ENCODE measurements around the gene MAP2. TPM values are rescaled to one million over a fixed set of nuclear protein-coding genes. Genes with fewer than 3 reads are reported as not detected.

The MAP2 gene
- total RNA-seq, 1 donor from 2014 or later = 7.2 TPM

DNA sequence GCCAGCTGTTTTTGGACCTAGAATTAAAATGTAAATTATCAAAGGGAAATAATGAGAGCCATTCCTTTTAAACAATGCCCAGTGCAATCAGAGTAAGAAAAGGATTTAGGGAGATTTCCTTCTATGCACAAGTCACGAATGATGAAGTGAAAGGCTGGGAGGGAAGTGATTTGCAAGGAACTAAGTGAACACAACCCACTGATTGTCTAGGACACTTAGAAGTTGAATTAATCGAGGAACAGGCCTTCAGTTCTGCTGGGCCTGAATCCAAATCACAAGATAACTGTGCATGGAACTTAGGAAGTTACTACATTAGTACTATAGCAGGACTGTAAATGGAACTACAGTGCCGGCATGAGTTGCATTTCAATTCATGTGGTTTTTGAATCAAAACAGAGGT, 17.7 kb downstream of the MAP2 start:
- Mint-ChIP-seq H3K27me3 (ENCODE audit: unreplicated experiment) (no peaks in the 10 kb centered on the region), H3K4me3 (ENCODE audit: unreplicated experiment) (no peak overlapping the region), H3K36me3 (ENCODE audit: unreplicated experiment) (no peaks in the 10 kb centered on the region), H3K4me1 (ENCODE audit: unreplicated experiment) (no peaks in the 10 kb centered on the region), H3K9me3 (ENCODE audit: unreplicated experiment) (no peaks in the 10 kb centered on the region), H3K27ac (ENCODE audit: unreplicated experiment) (no peak overlapping the region)
- no peak for DNase-seq (ENCODE audit: extremely low spot score, unreplicated experiment)
- TF ChIP-seq, protein P1, sequence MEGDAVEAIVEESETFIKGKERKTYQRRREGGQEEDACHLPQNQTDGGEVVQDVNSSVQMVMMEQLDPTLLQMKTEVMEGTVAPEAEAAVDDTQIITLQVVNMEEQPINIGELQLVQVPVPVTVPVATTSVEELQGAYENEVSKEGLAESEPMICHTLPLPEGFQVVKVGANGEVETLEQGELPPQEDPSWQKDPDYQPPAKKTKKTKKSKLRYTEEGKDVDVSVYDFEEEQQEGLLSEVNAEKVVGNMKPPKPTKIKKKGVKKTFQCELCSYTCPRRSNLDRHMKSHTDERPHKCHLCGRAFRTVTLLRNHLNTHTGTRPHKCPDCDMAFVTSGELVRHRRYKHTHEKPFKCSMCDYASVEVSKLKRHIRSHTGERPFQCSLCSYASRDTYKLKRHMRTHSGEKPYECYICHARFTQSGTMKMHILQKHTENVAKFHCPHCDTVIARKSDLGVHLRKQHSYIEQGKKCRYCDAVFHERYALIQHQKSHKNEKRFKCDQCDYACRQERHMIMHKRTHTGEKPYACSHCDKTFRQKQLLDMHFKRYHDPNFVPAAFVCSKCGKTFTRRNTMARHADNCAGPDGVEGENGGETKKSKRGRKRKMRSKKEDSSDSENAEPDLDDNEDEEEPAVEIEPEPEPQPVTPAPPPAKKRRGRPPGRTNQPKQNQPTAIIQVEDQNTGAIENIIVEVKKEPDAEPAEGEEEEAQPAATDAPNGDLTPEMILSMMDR (IDR thresholded peaks at IDR 0.05) = no peak

GRCh38 chr2:209442939-209443338, 19.1 kb downstream of the MAP2 start:
- DNase-seq (ENCODE audit: extremely low spot score, unreplicated experiment) = no peak
- H3K36me3 Mint-ChIP-seq (ENCODE audit: unreplicated experiment) = no peaks in the 10 kb centered on the region
- no peaks in the 10 kb centered on the region for H3K9me3 Mint-ChIP-seq (ENCODE audit: unreplicated experiment)
- H3K27me3 Mint-ChIP-seq (ENCODE audit: unreplicated experiment) = no peaks in the 10 kb centered on the region
- H3K4me3 Mint-ChIP-seq (ENCODE audit: unreplicated experiment) = no peak overlapping the region
- H3K4me1 Mint-ChIP-seq (ENCODE audit: unreplicated experiment) = no peaks in the 10 kb centered on the region
- TF ChIP-seq, protein P1 (IDR thresholded peaks at IDR 0.05) = no peak
- no peak overlapping the region for H3K27ac Mint-ChIP-seq (ENCODE audit: unreplicated experiment)

DNA sequence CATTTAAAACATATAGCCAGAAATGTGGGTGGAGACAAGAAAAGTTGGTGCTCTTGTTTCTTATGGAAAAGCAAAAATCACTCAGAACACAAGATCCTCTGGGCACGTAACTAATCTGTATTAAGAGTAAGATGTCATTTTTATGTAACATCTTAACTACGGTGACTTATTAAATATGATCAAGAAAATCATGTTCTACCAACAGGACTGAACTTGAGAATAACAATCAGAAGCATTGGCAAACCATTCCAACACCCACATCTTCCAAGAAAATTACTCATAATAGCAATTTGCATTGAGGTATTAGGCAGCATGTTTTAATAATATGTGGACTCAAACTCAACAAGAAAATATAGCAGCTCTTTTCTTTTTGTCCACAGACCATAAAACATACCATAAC, 21.6 kb downstream of the MAP2 start:
- H3K27ac Mint-ChIP-seq (ENCODE audit: unreplicated experiment) = no peak overlapping the region
- H3K9me3 Mint-ChIP-seq (ENCODE audit: unreplicated experiment) = no peaks in the 10 kb centered on the region
- H3K27me3 Mint-ChIP-seq (ENCODE audit: unreplicated experiment) = no peaks in the 10 kb centered on the region
- no peaks in the 10 kb centered on the region for H3K4me1 Mint-ChIP-seq (ENCODE audit: unreplicated experiment)
- H3K36me3 Mint-ChIP-seq (ENCODE audit: unreplicated experiment) = no peaks in the 10 kb centered on the region
- DNase-seq (ENCODE audit: extremely low spot score, unreplicated experiment) = no peak
- no peak overlapping the region for H3K4me3 Mint-ChIP-seq (ENCODE audit: unreplicated experiment)
- TF ChIP-seq, protein P1 (IDR thresholded peaks at IDR 0.05) = no peak

DNA sequence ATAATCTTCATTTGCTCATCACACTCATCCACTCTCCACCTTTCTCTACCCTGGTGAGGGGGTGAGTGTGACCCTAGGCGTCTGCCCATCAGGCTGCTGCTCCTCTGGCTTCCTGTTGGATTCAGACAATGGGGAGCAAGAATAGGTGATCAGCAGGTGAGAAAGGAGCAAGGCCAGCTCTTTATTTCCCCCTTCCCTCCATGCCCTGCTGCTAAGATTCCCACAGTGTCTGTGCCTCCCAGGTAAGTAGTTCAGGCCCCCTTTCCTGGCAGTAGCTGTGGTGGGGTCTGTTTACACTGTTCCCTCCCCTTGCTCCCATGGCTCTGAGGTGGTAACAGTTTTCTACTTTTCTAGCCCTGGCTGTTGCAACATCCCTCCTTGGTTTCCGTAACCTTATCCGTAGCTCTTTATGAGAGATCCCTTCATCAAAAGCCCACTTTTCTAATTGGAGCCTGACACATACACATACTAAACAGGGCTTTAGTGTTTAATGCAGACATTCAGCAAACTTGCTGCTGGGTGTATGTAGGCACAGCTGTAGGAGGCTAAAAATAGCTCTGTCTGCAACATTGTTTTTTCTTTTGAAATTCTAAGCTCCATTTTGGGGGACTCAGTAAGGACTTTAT, 27.5 kb downstream of the MAP2 start:
- H3K4me3 Mint-ChIP-seq (ENCODE audit: unreplicated experiment) = no peak overlapping the region
- no peaks in the 10 kb centered on the region for H3K27me3 Mint-ChIP-seq (ENCODE audit: unreplicated experiment)
- H3K4me1 Mint-ChIP-seq (ENCODE audit: unreplicated experiment) = peaks cover 9% of the 10 kb centered on the region
- H3K36me3 Mint-ChIP-seq (ENCODE audit: unreplicated experiment) = no peaks in the 10 kb centered on the region
- no peaks in the 10 kb centered on the region for H3K9me3 Mint-ChIP-seq (ENCODE audit: unreplicated experiment)
- no peak overlapping the region for H3K27ac Mint-ChIP-seq (ENCODE audit: unreplicated experiment)
- no peak for DNase-seq (ENCODE audit: extremely low spot score, unreplicated experiment)
- TF ChIP-seq, protein P1 (IDR thresholded peaks at IDR 0.05) = no peak

GRCh38 chr2:209456489-209456888, 32.6 kb downstream of the MAP2 start:
- H3K9me3 Mint-ChIP-seq (ENCODE audit: unreplicated experiment) = no peaks in the 10 kb centered on the region
- TF ChIP-seq, protein P1 (IDR thresholded peaks at IDR 0.05) = no peak
- H3K27ac Mint-ChIP-seq (ENCODE audit: unreplicated experiment) = no peak overlapping the region
- no peak overlapping the region for H3K4me3 Mint-ChIP-seq (ENCODE audit: unreplicated experiment)
- peaks cover 5% of the 10 kb centered on the region for H3K4me1 Mint-ChIP-seq (ENCODE audit: unreplicated experiment)
- H3K36me3 Mint-ChIP-seq (ENCODE audit: unreplicated experiment) = peaks cover 2% of the 10 kb centered on the region
- H3K27me3 Mint-ChIP-seq (ENCODE audit: unreplicated experiment) = no peaks in the 10 kb centered on the region
- no peak for DNase-seq (ENCODE audit: extremely low spot score, unreplicated experiment)

Measured in osteocyte (in vitro differentiated cells).